ENCODE results near the gene SMCP. TPM values are rescaled to one million over a fixed set of nuclear protein-coding genes. Genes with fewer than 3 reads are reported as not detected.

Gene SMCP
- total RNA-seq, 2 donors from 2014 or later = not detected

GRCh38 chr1:152907686-152908601 is 29.8 kb downstream of the SMCP start, which contains the start of gene IVL:
IVL (plus strand) TSS chr1:152908546; CDS start chr1:152909798, 1,252 bp downstream.
- no peak for TF ChIP-seq CTCF (IDR thresholded peaks at IDR 0.05)
- no peak within 1 kb of the TSS for H3K4me3 ChIP-seq
- H3K27me3 ChIP-seq = no peaks in the 10 kb centered on the region
- no peak for DNase-seq
- H3K27ac ChIP-seq = no peak within 1 kb of the TSS
- intact Hi-C loops (cut with DNase I) = no loop called here
- no peaks in the 10 kb centered on the region for H3K4me1 ChIP-seq
- H3K36me3 ChIP-seq = no peaks in the 10 kb centered on the region
- H3K9me3 ChIP-seq = no peaks in the 10 kb centered on the region
- no peak within 1 kb of the TSS for H3K9ac ChIP-seq (ENCODE audit: low read depth in 2 of 2, low read length in 2 of 2)

DNA sequence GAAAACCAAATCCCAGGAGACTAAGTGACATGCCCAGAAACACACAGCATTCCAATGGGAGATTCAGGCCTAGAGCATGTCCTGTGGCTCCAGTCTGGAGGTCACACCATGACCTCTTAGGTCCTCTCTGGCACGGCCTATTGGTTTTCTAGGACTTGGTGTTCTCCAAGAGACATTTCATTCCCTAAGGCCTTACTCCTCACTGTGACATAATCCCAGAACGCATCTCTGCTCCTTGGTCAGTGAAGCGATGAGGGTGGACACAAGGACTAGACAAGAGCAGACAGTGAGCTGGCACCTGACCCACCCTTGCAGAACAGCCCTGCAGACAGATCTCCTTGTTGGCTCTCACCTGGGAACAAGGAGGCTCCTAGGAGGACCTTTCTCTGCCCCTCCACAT is 31.1 kb downstream of the SMCP start:
- Histone ChIP-seq H3K9ac (ENCODE audit: low read depth in 2 of 2, low read length in 2 of 2) (no peak overlapping the region), H3K36me3 (no peaks in the 10 kb centered on the region), H3K4me1 (no peaks in the 10 kb centered on the region), H3K4me3 (no peak overlapping the region), H3K9me3 (no peaks in the 10 kb centered on the region), H3K27me3 (no peaks in the 10 kb centered on the region), H3K27ac (no peak overlapping the region)
- intact Hi-C loops (cut with DNase I) = no loop called here
- no peak for DNase-seq
- no peak for TF ChIP-seq CTCF (IDR thresholded peaks at IDR 0.05)

DNA sequence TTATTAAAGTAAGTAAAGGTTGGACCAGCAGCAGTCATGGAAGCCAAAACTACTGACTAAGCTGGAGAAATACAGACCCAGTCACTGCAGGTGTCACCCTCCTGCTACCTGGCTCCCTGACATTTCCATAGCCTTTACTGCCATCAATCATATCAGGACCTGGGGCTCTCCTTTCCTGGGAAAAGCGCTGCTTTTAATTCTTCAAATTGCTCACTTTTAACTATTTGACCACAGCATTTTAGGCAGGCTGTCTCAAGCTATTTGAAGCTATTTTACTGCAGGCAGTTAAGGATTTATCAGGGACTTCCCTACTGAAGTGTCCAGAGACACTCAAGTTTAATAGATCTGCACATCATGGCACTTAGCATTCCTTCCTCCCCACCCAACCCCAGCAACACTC is 34.3 kb downstream of the SMCP start:
- intact Hi-C loops (cut with DNase I) = no loop called here
- Histone ChIP-seq H3K4me3 (no peak overlapping the region), H3K36me3 (no peaks in the 10 kb centered on the region), H3K4me1 (no peaks in the 10 kb centered on the region), H3K27me3 (no peaks in the 10 kb centered on the region), H3K9me3 (no peaks in the 10 kb centered on the region), H3K27ac (no peak overlapping the region), H3K9ac (ENCODE audit: low read depth in 2 of 2, low read length in 2 of 2) (no peak overlapping the region)
- no peak for DNase-seq
- TF ChIP-seq CTCF (IDR thresholded peaks at IDR 0.05) = no peak

- no peaks in the 10 kb centered on the region for H3K4me1 ChIP-seq
- no peaks in the 10 kb centered on the region for H3K27me3 ChIP-seq
- no peak overlapping the region for H3K4me3 ChIP-seq
- H3K9ac ChIP-seq (ENCODE audit: low read depth in 2 of 2, low read length in 2 of 2) = no peak overlapping the region
- no peak for TF ChIP-seq CTCF (IDR thresholded peaks at IDR 0.05)
- no peaks in the 10 kb centered on the region for H3K9me3 ChIP-seq
- no peaks in the 10 kb centered on the region for H3K36me3 ChIP-seq
- intact Hi-C loops (cut with DNase I) = no loop called here
- DNase-seq = no peak
- no peak overlapping the region for H3K27ac ChIP-seq
Observed at GRCh38 chr1:152912900-152913299, 34.8 kb downstream of the SMCP start.

DNA sequence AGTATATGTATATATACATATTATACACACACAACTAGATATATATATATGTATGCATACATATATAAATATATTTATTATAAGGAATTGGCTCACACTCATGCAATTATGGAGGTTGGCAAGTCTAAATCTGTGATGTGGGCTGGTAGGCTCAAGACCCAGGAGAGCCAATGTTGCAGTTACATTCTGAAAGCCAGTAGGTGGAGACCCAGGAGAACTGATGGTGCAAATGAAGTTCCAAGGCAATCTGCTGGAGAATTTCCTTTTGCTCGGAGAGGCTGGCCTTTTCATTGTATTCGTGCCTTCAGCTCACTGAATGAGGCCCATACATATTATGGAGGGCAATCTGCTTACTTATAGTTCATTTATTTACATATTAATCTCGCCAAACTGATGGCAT is 39.7 kb downstream of the SMCP start:
- Histone ChIP-seq H3K9me3 (no peaks in the 10 kb centered on the region), H3K36me3 (no peaks in the 10 kb centered on the region), H3K27me3 (no peaks in the 10 kb centered on the region), H3K9ac (ENCODE audit: low read depth in 2 of 2, low read length in 2 of 2) (no peak overlapping the region), H3K27ac (no peak overlapping the region), H3K4me1 (no peaks in the 10 kb centered on the region), H3K4me3 (no peak overlapping the region)
- intact Hi-C loops (cut with DNase I) = no loop called here
- TF ChIP-seq CTCF (IDR thresholded peaks at IDR 0.05) = no peak
- DNase-seq = no peak

Data from colonic mucosa (tissue), 4 donors.